ENCODE results near the gene FBXO11. TPM values are rescaled to one million over a fixed set of nuclear protein-coding genes. Genes with fewer than 3 reads are reported as not detected.
A peak's percentile ranks its signal among the peaks of the same experiment; 100 is the strongest.
"Not testable (repeated sequence)": the region's sequence is repeated elsewhere in the genome, so short reads cannot be mapped to it uniquely, and the experiment has no call there.

The FBXO11 gene
- total RNA-seq = 10 to 100 TPM; 38.2 to 41.1 TPM

GRCh38 chr2:47906157-47907038, at the start of gene FBXO11:
Gene FBXO11 (minus strand): TSS chr2:47906498. CDS start chr2:47905720, 778 bp downstream.
- Mint-ChIP-seq H3K27ac (peak within 1 kb of the TSS; percentile 91), H3K36me3 (peaks cover 8% of the 10 kb centered on the region), H3K4me1 (ENCODE audit: low read depth) (peaks cover 40% of the 10 kb centered on the region), H3K9me3 (no peaks in the 10 kb centered on the region), H3K4me3 (peak within 1 kb of the TSS; percentile 88), H3K27me3 (no peaks in the 10 kb centered on the region)
- ChIA-PET POLR2A (interaction anchor here (0.7 to 1.1 kb wide), 3 partner anchors 45 to 122 kb away, joined by 3 read pairs; no protein-coding TSS in a partner anchor), CTCF (interaction anchor here (0.6 to 2.3 kb wide), 8 partner anchors 47 to 514 kb away, joined by 3 to 12 read pairs (median 5); partner anchors contain the start of gene MSH6)
- peak; percentile 97 for DNase-seq
- intact Hi-C loops (cut with micrococcal nuclease) = loop anchor here (1.0 to 2.0 kb wide), 9 partner anchors 38 to 964 kb away; partner anchors contain the start of gene MSH6

- no peaks in the 10 kb centered on the region for H3K9me3 Mint-ChIP-seq
- H3K36me3 Mint-ChIP-seq = no peaks in the 10 kb centered on the region
- H3K4me1 Mint-ChIP-seq (ENCODE audit: low read depth) = no peaks in the 10 kb centered on the region
- ChIA-PET POLR2A (no interaction called here), CTCF (no interaction called here)
- intact Hi-C loops (cut with micrococcal nuclease) = no loop called here
- H3K4me3 Mint-ChIP-seq = no peak overlapping the region
- no peak overlapping the region for H3K27ac Mint-ChIP-seq
- no peak for DNase-seq
- peaks cover 2% of the 10 kb centered on the region for H3K27me3 Mint-ChIP-seq
Observed at GRCh38 chr2:47950340-47951301, 44.3 kb upstream of the FBXO11 start.

GRCh38 chr2:47946593-47946992, 40.3 kb upstream of the FBXO11 start:
- Mint-ChIP-seq H3K4me3 (no peak overlapping the region), H3K36me3 (no peaks in the 10 kb centered on the region), H3K9me3 (no peaks in the 10 kb centered on the region), H3K4me1 (ENCODE audit: low read depth) (no peaks in the 10 kb centered on the region), H3K27me3 (no peaks in the 10 kb centered on the region), H3K27ac (no peak overlapping the region)
- no peak for DNase-seq
- ChIA-PET CTCF (no interaction called here), POLR2A (no interaction called here)
- intact Hi-C loops (cut with micrococcal nuclease) = no loop called here

DNA sequence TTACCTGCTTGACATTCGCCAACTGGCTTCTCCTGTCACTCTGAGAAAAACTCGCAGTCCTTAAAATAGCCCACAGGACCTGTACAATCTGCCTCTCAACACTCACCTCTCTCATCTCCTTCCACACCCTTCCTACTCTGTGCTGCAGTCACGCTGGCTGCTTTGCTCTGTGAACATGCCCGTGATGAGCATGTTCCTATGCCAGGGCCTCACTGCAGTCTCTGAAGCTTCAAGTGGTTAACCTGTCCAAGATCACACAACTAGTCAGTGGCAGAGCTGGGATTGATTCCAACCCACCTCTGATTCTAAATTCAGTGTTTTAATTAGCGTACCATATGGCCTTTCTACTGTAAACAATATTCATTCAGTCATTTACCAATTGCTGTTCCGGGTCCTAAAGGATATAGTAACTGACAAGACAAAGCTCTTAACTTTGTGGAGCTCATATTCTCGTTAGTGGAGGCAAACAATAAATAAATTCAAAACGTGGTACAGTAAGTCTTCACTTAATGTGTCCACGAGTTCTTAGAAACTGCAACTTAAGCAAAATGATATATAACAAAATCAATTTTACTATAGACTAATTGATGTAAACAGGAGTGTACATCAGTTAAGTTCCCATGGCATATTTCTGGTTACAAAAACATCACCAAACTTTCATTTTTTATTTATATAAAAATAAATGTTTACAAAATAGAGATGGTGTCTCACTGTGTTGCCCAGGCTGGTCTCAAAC, 38.9 kb upstream of the FBXO11 start:
- intact Hi-C loops (cut with micrococcal nuclease) = no loop called here
- DNase-seq = no peak
- no peak overlapping the region for H3K4me3 Mint-ChIP-seq
- no peaks in the 10 kb centered on the region for H3K9me3 Mint-ChIP-seq
- POLR2A ChIA-PET = no interaction called here
- no peaks in the 10 kb centered on the region for H3K36me3 Mint-ChIP-seq
- no peaks in the 10 kb centered on the region for H3K27me3 Mint-ChIP-seq
- no peaks in the 10 kb centered on the region for H3K4me1 Mint-ChIP-seq (ENCODE audit: low read depth)
- CTCF ChIA-PET = no interaction called here
- H3K27ac Mint-ChIP-seq = no peak overlapping the region

GRCh38 chr2:47941936-47942335, 35.6 kb upstream of the FBXO11 start:
- CTCF ChIA-PET = no interaction called here
- no peaks in the 10 kb centered on the region for H3K36me3 Mint-ChIP-seq

DNA sequence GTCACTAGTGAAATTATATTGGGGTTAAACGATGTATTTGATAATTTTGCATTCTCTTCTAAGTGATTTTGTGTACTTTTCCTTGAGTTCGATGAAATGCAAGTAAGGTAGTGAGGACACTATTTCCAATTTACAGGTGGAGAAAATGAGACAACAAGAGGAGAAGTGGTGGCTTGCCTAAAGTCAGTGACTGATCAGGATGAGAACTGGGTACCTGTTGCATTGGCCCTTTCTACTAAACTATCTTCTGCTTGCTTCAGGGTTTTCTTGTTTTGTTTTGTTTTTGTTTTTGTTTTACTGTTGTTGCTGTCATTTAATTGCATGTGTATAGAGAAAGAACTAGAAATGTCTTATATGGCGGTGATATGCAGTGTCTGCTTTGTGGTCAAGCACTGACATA, 31.4 kb upstream of the FBXO11 start:
- Mint-ChIP-seq H3K4me3 (no peak overlapping the region), H3K27me3 (peaks cover 4% of the 10 kb centered on the region), H3K4me1 (ENCODE audit: low read depth) (no peaks in the 10 kb centered on the region), H3K9me3 (no peaks in the 10 kb centered on the region), H3K36me3 (no peaks in the 10 kb centered on the region), H3K27ac (no peak overlapping the region)
- DNase-seq = no peak
- intact Hi-C loops (cut with micrococcal nuclease) = no loop called here
- POLR2A ChIA-PET = no interaction called here
- CTCF ChIA-PET = no interaction called here

More at GRCh38 chr2:47941936-47942335, 35.6 kb upstream of the FBXO11 start:
- intact Hi-C loops (cut with micrococcal nuclease) = no loop called here
- no peaks in the 10 kb centered on the region for H3K9me3 Mint-ChIP-seq
- H3K4me3 Mint-ChIP-seq = no peak overlapping the region
- H3K27ac Mint-ChIP-seq = no peak overlapping the region
- POLR2A ChIA-PET = no interaction called here
- peaks cover 4% of the 10 kb centered on the region for H3K27me3 Mint-ChIP-seq
- no peak for DNase-seq
- no peaks in the 10 kb centered on the region for H3K4me1 Mint-ChIP-seq (ENCODE audit: low read depth)

- POLR2A ChIA-PET = no interaction called here
- Mint-ChIP-seq H3K36me3 (no peaks in the 10 kb centered on the region), H3K4me3 (no peak overlapping the region), H3K27ac (no peak overlapping the region), H3K27me3 (peaks cover 4% of the 10 kb centered on the region), H3K4me1 (ENCODE audit: low read depth) (no peaks in the 10 kb centered on the region), H3K9me3 (no peaks in the 10 kb centered on the region)
- CTCF ChIA-PET = no interaction called here
- intact Hi-C loops (cut with micrococcal nuclease) = no loop called here
- DNase-seq = no peak
Observed at GRCh38 chr2:47935071-47935470, 28.8 kb upstream of the FBXO11 start.

- Mint-ChIP-seq H3K4me1 (ENCODE audit: low read depth) (peaks cover 6% of the 10 kb centered on the region), H3K9me3 (no peaks in the 10 kb centered on the region), H3K36me3 (no peaks in the 10 kb centered on the region), H3K4me3 (no peak overlapping the region), H3K27ac (no peak overlapping the region), H3K27me3 (no peaks in the 10 kb centered on the region)
- ChIA-PET POLR2A (no interaction called here), CTCF (no interaction called here)
- no peak for DNase-seq
- intact Hi-C loops (cut with micrococcal nuclease) = no loop called here
Observed at GRCh38 chr2:47918043-47918442, 11.7 kb upstream of the FBXO11 start.

- CTCF ChIA-PET = no interaction called here
- POLR2A ChIA-PET = no interaction called here
- H3K9me3 Mint-ChIP-seq = no peaks in the 10 kb centered on the region
- H3K36me3 Mint-ChIP-seq = no peaks in the 10 kb centered on the region
- DNase-seq = no peak
- no peak overlapping the region for H3K4me3 Mint-ChIP-seq
- intact Hi-C loops (cut with micrococcal nuclease) = no loop called here
- H3K27ac Mint-ChIP-seq = no peak overlapping the region
- peaks cover 6% of the 10 kb centered on the region for H3K4me1 Mint-ChIP-seq (ENCODE audit: low read depth)
- H3K27me3 Mint-ChIP-seq = no peaks in the 10 kb centered on the region
Observed at GRCh38 chr2:47917276-47917961, 11.1 kb upstream of the FBXO11 start.

GRCh38 chr2:47916412-47916811, 10.1 kb upstream of the FBXO11 start:
- POLR2A ChIA-PET = no interaction called here
- Mint-ChIP-seq H3K9me3 (no peaks in the 10 kb centered on the region), H3K4me3 (no peak overlapping the region)

GRCh38 chr2:47910662-47911061, 4.4 kb upstream of the FBXO11 start:
- CTCF ChIA-PET; H3K27ac Mint-ChIP-seq; POLR2A ChIA-PET; intact Hi-C loops (cut with micrococcal nuclease); H3K36me3 Mint-ChIP-seq; H3K9me3 Mint-ChIP-seq; DNase-seq; H3K27me3 Mint-ChIP-seq; H3K4me3 Mint-ChIP-seq: not testable (repeated sequence)
- H3K4me1 Mint-ChIP-seq (ENCODE audit: low read depth) = peaks cover 15% of the 10 kb centered on the region

More at GRCh38 chr2:47916412-47916811, 10.1 kb upstream of the FBXO11 start:
- no peak overlapping the region for H3K27ac Mint-ChIP-seq
- no peak for DNase-seq
- H3K4me1 Mint-ChIP-seq (ENCODE audit: low read depth) = peaks cover 6% of the 10 kb centered on the region
- intact Hi-C loops (cut with micrococcal nuclease) = no loop called here
- H3K27me3 Mint-ChIP-seq = no peaks in the 10 kb centered on the region
- CTCF ChIA-PET = interaction anchor here (0.6 kb wide), 1 partner anchor 12 kb away, joined by 3 read pairs; no protein-coding TSS in a partner anchor
- no peaks in the 10 kb centered on the region for H3K36me3 Mint-ChIP-seq

Measured in activated CD4-positive, alpha-beta memory T cell treated with anti-CD3 and anti-CD28 coated beads for 36 hours (primary cell).